Smooth muscle cell (in vitro differentiated cells): ENCODE results near the gene SMIM12. TPM values are rescaled to one million over a fixed set of nuclear protein-coding genes. Genes with fewer than 3 reads are reported as not detected.

Experiments used
- DNase-seq: peaks from one replicate; lab custom pipeline; 2025; ENCODE audit not compliant: unreplicated experiment; lab: John Stamatoyannopoulos, UW
- H2AFZ ChIP-seq: fragments of 200-600 bp; sonication (generic); 2 replicates; pipeline ENCODE4 v1.6.0; 2016; ENCODE audit warnings: antibody characterized with exemption, low read depth, mild to moderate bottlenecking
- H3F3A ChIP-seq: fragments of 200-600 bp; sonication (generic); 2 replicates; pipeline ENCODE4 v1.6.0; 2017; ENCODE audit warnings: antibody characterized with exemption, low read depth
- H3K27ac ChIP-seq: fragments of 200-600 bp; sonication (generic); 2 replicates; pipeline ENCODE4 v1.5.1; 2016; ENCODE audit warnings: low read depth, mild to moderate bottlenecking
- H3K27me3 ChIP-seq: fragments of 200-600 bp; sonication (generic); 2 replicates; pipeline ENCODE4 v1.6.1; 2016; ENCODE audit warnings: low read depth, mild to moderate bottlenecking
- H3K36me3 ChIP-seq: fragments of 200-600 bp; sonication (generic); 2 replicates; pipeline ENCODE4 v1.5.1; 2016; ENCODE audit warnings: low read depth
- H3K4me1 ChIP-seq: fragments of 200-600 bp; sonication (generic); 2 replicates; pipeline ENCODE4 v1.5.1; 2016; ENCODE audit warnings: low read depth
- H3K4me2 ChIP-seq: fragments of 200-600 bp; sonication (generic); 2 replicates; pipeline ENCODE4 v1.6.0; 2016; ENCODE audit warnings: mild to moderate bottlenecking
- H3K4me3 ChIP-seq: fragments of 200-600 bp; sonication (generic); 2 replicates; pipeline ENCODE4 v1.5.1; 2016; ENCODE audit warnings: mild to moderate bottlenecking
- H3K79me2 ChIP-seq: fragments of 200-600 bp; sonication (generic); 2 replicates; pipeline ENCODE4 v1.6.0; 2016; ENCODE audit warnings: low read depth, mild to moderate bottlenecking
- H3K9ac ChIP-seq: fragments of 200-600 bp; sonication (generic); 2 replicates; pipeline ENCODE4 v1.6.0; 2016; ENCODE audit warnings: low read depth
- H3K9me3 ChIP-seq: fragments of 200-600 bp; sonication (generic); replicated peaks from 2 replicates; pipeline ENCODE4 v1.5.1; 2016; ENCODE audit warnings: low read depth
- H4K20me1 ChIP-seq: fragments of 200-600 bp; sonication (generic); 2 replicates; pipeline ENCODE4 v1.6.0; 2016; ENCODE audit warnings: low read depth
- WGBS: methylation state at CpG from one replicate; pipeline ENCODE4 v1.1.7; 2016; ENCODE audit warnings: low lambda C conversion rate; 5-methylcytosine and 5-hydroxymethylcytosine counted together
- polyA plus RNA-seq: library from polyadenylated mRNA; unstranded; fragments of >200 nt; fragmentation: Nextera tagmentation; extraction: Ambion mirVana; gene quantifications from 2 replicates; pipeline ENCODE4 v1.2.1, GENCODE V29; 2016
- total RNA-seq: library from RNA; depleted of rRNA; stranded (reverse); fragments of >200 nt; gene quantifications from 2 replicates; pipeline ENCODE4 v1.2.3, GENCODE V29; 2014
- TF ChIP-seq, protein P1 (sequence below): fragments of 200-600 bp; sonication (generic); IDR thresholded peaks from 2 replicates; pipeline ENCODE4 v1.5.1; 2017; ENCODE audit warnings: borderline replicate concordance, mild to moderate bottlenecking, antibody characterized with exemption; ENCODE audit not compliant: insufficient read depth, poor library complexity, severe bottlenecking

Gene SMIM12
- total and polyA plus RNA-seq, 2 experiments from 2014 or later, result 17.6 to 44.8 TPM

DNA sequence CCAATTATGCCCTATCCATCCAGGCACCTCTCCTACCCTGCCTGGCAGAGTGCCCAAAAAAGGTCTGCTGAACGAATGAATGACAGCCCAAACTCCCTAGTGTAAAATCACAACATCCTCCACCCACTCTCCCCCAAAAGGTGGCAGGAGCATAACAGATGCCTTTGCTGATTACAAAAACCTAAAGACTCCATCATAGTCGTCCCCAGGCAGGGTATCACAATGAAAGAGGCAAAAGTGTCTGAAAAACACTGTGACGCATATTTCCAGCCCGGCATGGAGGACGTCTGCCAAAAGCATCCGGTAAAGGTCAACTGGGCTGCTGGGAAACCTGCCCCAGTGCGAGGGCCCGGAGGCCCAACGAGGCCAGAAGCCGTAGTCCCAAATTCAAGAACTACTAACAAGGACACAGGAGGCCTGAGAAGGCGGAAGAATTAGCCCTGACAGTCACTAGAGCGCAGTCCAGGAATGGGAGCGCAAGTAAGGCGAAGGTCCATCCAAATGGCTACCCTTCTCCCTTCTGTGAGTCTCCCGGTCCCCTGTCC lies 576 bp downstream of the SMIM12 start:
- WGBS, result 3% methylated on average over 13 of the region's 15 CpGs
- peak overlapping the region; percentile 98 for H3K4me2 ChIP-seq
- H3K79me2 ChIP-seq, result peaks cover 35% of the 10 kb centered on the region
- H2AFZ ChIP-seq, result peak overlapping the region; percentile 77
- peaks cover 9% of the 10 kb centered on the region for H3K27me3 ChIP-seq
- H3K4me1 ChIP-seq, result peaks cover 12% of the 10 kb centered on the region
- no peaks in the 10 kb centered on the region for H3K9me3 ChIP-seq
- peak overlapping the region; percentile 85 for H3K9ac ChIP-seq
- no peaks in the 10 kb centered on the region for H3K36me3 ChIP-seq
- H4K20me1 ChIP-seq, result peaks cover 22% of the 10 kb centered on the region
- H3K27ac ChIP-seq, result peak overlapping the region; percentile 47
- DNase-seq, result no peak
- TF ChIP-seq, protein P1, sequence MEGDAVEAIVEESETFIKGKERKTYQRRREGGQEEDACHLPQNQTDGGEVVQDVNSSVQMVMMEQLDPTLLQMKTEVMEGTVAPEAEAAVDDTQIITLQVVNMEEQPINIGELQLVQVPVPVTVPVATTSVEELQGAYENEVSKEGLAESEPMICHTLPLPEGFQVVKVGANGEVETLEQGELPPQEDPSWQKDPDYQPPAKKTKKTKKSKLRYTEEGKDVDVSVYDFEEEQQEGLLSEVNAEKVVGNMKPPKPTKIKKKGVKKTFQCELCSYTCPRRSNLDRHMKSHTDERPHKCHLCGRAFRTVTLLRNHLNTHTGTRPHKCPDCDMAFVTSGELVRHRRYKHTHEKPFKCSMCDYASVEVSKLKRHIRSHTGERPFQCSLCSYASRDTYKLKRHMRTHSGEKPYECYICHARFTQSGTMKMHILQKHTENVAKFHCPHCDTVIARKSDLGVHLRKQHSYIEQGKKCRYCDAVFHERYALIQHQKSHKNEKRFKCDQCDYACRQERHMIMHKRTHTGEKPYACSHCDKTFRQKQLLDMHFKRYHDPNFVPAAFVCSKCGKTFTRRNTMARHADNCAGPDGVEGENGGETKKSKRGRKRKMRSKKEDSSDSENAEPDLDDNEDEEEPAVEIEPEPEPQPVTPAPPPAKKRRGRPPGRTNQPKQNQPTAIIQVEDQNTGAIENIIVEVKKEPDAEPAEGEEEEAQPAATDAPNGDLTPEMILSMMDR, result no peak
- H3K4me3 ChIP-seq, result peak overlapping the region; percentile 95
- peaks cover 3% of the 10 kb centered on the region for H3F3A ChIP-seq

DNA sequence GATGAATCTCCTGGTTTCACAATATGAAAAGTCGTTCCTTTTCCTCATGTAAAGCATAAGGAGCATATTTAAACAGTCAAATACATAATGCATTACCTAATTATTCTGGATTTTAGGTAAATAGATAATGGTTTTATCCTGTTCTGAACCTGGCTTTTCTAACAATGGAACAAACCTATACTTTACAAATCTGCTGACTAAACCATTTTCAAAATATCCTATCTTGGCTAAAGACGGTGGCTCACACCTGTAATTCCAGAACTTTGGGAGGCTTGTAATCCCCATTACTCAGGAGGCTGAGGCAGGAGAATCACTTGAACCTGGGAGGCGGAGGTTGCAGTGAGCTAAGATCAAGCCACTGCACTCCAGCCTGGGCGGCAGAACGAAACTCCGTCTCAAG lies 2.9 kb downstream of the SMIM12 start:
- H3K4me1 ChIP-seq, result peaks cover 12% of the 10 kb centered on the region
- no peak overlapping the region for H3K4me2 ChIP-seq
- H3K9ac ChIP-seq, result no peak overlapping the region
- H3K27ac ChIP-seq, result no peak overlapping the region
- H4K20me1 ChIP-seq, result peaks cover 40% of the 10 kb centered on the region
- H3K79me2 ChIP-seq, result peaks cover 39% of the 10 kb centered on the region
- H2AFZ ChIP-seq, result no peak overlapping the region
- no peak for DNase-seq
- no peaks in the 10 kb centered on the region for H3K9me3 ChIP-seq
- H3F3A ChIP-seq, result peaks cover 3% of the 10 kb centered on the region
- no peaks in the 10 kb centered on the region for H3K27me3 ChIP-seq
- no peak overlapping the region for H3K4me3 ChIP-seq
- WGBS, result 97% methylated on average over 6 of the region's 6 CpGs
- no peaks in the 10 kb centered on the region for H3K36me3 ChIP-seq
- TF ChIP-seq, protein P1, result no peak

- no peak overlapping the region for H3K27ac ChIP-seq
Observed at GRCh38 chr1:34852677-34853217, 6.8 kb downstream of the SMIM12 start.

More at GRCh38 chr1:34852677-34853217, 6.8 kb downstream of the SMIM12 start:
- Histone ChIP-seq H3K4me3 (no peak overlapping the region), H3K27me3 (no peaks in the 10 kb centered on the region), H3F3A (peaks cover 3% of the 10 kb centered on the region), H2AFZ (no peak overlapping the region), H3K79me2 (peaks cover 33% of the 10 kb centered on the region), H4K20me1 (peaks cover 71% of the 10 kb centered on the region), H3K9ac (no peak overlapping the region), H3K4me2 (no peak overlapping the region), H3K4me1 (no peaks in the 10 kb centered on the region), H3K36me3 (no peaks in the 10 kb centered on the region), H3K9me3 (no peaks in the 10 kb centered on the region)
- WGBS, result 6% methylated on average over 6 of the region's 6 CpGs
- DNase-seq, result peak; percentile 16
- TF ChIP-seq, protein P1, result peak; percentile 94
